Breast epithelium (tissue), 4 donors: Measurements from ENCODE around the gene ADIPOQ. TPM values are rescaled to one million over a fixed set of nuclear protein-coding genes. Genes with fewer than 3 reads are reported as not detected.

Experiments used
- DNase-seq, 2 donors: peaks; one replicate each; pipeline ENCODE4 v3.0.0-alpha.2; 2019; ENCODE audit warnings: low spot score in 2 of 2
- H3K27ac ChIP-seq, 2 donors: fragments of 200-600 bp; sonication (generic) in 1 of 2; one replicate each; pipeline ENCODE4 v1.5.1; 2016 to 2019; ENCODE audit warnings: mild to moderate bottlenecking in 1 of 2
- H3K27me3 ChIP-seq, 2 donors: fragments of 200-600 bp; sonication (generic) in 1 of 2; one replicate each; pipeline versions ENCODE4 v1.5.1 to v1.6.0; 2017 to 2019; ENCODE audit warnings: control low read depth in 1 of 2, mild to moderate bottlenecking in 1 of 2
- H3K36me3 ChIP-seq: fragments of 200-600 bp; one replicate; pipeline ENCODE4 v1.5.1; 2019
- H3K4me1 ChIP-seq, 2 donors: fragments of 200-600 bp; sonication (generic); one replicate each; pipeline ENCODE4 v1.5.1; 2016 to 2019; ENCODE audit warnings: control low read depth in 1 of 2
- H3K4me3 ChIP-seq, 3 donors: fragments of 200-600 bp; sonication (generic); 1 replicate in 2 of 3; 2 replicates in 1 of 3; pipeline ENCODE4 v1.5.1; 2016 to 2019; ENCODE audit warnings: mild to moderate bottlenecking in 3 of 3, moderate library complexity in 2 of 3
- H3K9me3 ChIP-seq, 2 donors: fragments of 200-600 bp; sonication (generic) in 1 of 2; one replicate each; pipeline ENCODE4 v1.5.1; 2016 to 2019; ENCODE audit warnings: control low read depth in 1 of 2
- POLR2A ChIP-seq: fragments of 450-650 bp; IDR thresholded peaks from one replicate; pipeline ENCODE4 v1.6.1; 2016; ENCODE audit warnings: antibody characterized with exemption, mild to moderate bottlenecking, moderate library complexity
- POLR2AphosphoS5 ChIP-seq, 3 donors: sonication (generic); formaldehyde crosslinking; IDR thresholded peaks; one replicate each; pipeline ENCODE4 v1.6.1; 2017; ENCODE audit warnings: antibody characterized with exemption in 3 of 3
- intact Hi-C: fragments of 100-400 bp; cut with DNase I; formaldehyde crosslinking; loops from one replicate; pipeline ENCODE4 v1.15.1; 2023; ENCODE audit warnings: low total_unique reads
- total RNA-seq, 3 donors: library from RNA; depleted of rRNA; stranded (reverse); fragments of >200 nt; gene quantifications; one replicate each; pipeline ENCODE4 v1.1.0, GENCODE V29; 2016
- TF ChIP-seq, protein P1 (sequence below), 3 donors: fragments of 450-650 bp; IDR thresholded peaks; one replicate each; pipeline ENCODE4 v1.5.1; 2016 to 2017; ENCODE audit warnings: antibody characterized with exemption in 3 of 3, mild to moderate bottlenecking in 3 of 3, moderate library complexity in 3 of 3

The ADIPOQ gene
- total RNA-seq, 3 donors from 2014 or later = 137 to 2,151 (median 208) TPM

DNA sequence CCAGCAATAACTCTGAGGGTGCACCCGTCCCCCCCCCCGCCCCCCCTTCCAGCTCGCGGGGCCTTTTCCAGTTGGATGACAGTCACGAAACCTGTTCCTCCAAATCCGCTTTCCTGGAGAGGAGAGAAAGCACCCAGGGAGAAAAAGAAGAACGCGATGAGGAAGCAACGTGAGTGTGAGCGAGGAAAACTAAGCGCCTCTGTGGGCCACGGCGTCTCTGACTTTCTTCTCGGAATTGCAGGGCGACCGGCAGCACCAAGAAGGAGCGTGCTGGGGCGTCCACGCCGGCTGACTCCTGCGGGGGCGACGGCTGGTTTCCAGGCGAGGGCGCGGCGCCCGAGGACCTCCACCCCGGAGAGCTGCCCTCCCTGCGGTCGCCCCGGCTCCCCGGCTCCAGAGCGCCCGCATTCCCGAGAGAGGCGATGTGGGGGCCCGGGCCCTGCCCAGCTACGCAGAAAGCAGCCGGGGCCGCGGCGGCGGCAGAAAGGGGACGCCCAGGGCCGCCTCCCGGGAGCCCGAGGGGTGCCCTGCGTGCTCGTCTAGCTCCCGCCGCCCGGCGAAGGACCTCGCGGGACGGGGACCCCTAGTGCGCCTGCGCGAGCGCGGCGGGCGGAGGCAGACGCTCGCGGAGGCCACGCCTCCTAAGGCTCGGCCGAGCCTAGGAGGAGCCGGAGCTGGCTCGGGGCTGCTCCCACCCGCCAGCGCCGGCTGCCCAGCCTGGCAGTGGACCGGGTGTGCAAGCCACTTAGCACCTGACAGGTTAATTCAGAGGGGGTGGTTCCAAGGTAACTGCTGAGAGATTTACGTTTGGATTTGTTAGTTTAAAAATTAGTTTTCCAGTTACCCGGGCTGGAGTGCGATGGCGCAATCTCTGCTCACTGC lies 15.3 kb upstream of the ADIPOQ start:
- Histone ChIP-seq H3K27me3 (peaks cover 0 to 67% of the 10 kb centered on the region in 2 donors), H3K4me3 (peak overlapping the region; percentile 55 to 80 (median 66)), H3K27ac (no peak overlapping the region), H3K9me3 (no peaks in the 10 kb centered on the region), H3K36me3 (no peaks in the 10 kb centered on the region), H3K4me1 (no peaks in the 10 kb centered on the region)
- intact Hi-C loops = no loop called here
- peak; percentile 54 to 55 for DNase-seq
- TF ChIP-seq, protein P1, sequence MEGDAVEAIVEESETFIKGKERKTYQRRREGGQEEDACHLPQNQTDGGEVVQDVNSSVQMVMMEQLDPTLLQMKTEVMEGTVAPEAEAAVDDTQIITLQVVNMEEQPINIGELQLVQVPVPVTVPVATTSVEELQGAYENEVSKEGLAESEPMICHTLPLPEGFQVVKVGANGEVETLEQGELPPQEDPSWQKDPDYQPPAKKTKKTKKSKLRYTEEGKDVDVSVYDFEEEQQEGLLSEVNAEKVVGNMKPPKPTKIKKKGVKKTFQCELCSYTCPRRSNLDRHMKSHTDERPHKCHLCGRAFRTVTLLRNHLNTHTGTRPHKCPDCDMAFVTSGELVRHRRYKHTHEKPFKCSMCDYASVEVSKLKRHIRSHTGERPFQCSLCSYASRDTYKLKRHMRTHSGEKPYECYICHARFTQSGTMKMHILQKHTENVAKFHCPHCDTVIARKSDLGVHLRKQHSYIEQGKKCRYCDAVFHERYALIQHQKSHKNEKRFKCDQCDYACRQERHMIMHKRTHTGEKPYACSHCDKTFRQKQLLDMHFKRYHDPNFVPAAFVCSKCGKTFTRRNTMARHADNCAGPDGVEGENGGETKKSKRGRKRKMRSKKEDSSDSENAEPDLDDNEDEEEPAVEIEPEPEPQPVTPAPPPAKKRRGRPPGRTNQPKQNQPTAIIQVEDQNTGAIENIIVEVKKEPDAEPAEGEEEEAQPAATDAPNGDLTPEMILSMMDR (IDR thresholded peaks at IDR 0.05) = no peak
- TF ChIP-seq POLR2A (no peak), POLR2AphosphoS5 (IDR thresholded peaks at IDR 0.05) (no peak)

- H3K27ac ChIP-seq = no peak overlapping the region
- H3K4me3 ChIP-seq = no peak overlapping the region
- no peak for TF ChIP-seq POLR2A
- TF ChIP-seq, protein P1 (IDR thresholded peaks at IDR 0.05) = no peak
- TF ChIP-seq POLR2AphosphoS5 (IDR thresholded peaks at IDR 0.05) = no peak
- H3K27me3 ChIP-seq = peaks cover 0 to 68% of the 10 kb centered on the region in 2 donors
- DNase-seq = no peak
- no peaks in the 10 kb centered on the region for H3K36me3 ChIP-seq
- H3K4me1 ChIP-seq = no peaks in the 10 kb centered on the region
- intact Hi-C loops = no loop called here
- no peaks in the 10 kb centered on the region for H3K9me3 ChIP-seq
Observed at GRCh38 chr3:186828340-186828739, 14.2 kb upstream of the ADIPOQ start.

DNA sequence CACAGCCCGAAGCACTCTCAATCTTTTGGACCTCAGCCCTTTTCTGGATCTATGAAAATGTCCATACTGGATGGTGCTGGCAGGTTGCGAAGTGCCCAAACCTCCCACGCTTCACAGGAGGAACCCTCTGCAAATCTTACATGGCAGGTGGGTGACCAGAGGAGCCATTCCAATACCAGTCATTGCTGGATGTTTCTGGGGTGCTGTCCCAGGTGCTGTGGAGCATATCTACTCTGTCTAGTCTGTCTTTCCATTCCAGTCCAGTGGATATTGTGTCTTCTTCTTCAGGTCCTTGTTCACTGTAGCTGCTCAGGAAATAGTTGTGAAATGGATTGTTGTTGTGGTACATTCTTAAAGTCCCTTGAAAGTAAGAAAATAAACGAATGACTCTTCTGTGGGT lies 10.7 kb upstream of the ADIPOQ start:
- H3K27ac ChIP-seq = no peak overlapping the region
- peaks cover 0 to 44% of the 10 kb centered on the region in 2 donors for H3K27me3 ChIP-seq
- H3K4me1 ChIP-seq = no peaks in the 10 kb centered on the region
- DNase-seq = no peak
- no peaks in the 10 kb centered on the region for H3K9me3 ChIP-seq
- TF ChIP-seq POLR2AphosphoS5 (IDR thresholded peaks at IDR 0.05) (no peak), POLR2A (no peak)
- TF ChIP-seq, protein P1 (IDR thresholded peaks at IDR 0.05) = no peak
- H3K4me3 ChIP-seq = no peak overlapping the region
- no peaks in the 10 kb centered on the region for H3K36me3 ChIP-seq
- intact Hi-C loops = no loop called here

- no peaks in the 10 kb centered on the region for H3K36me3 ChIP-seq
- TF ChIP-seq POLR2A (no peak), POLR2AphosphoS5 (IDR thresholded peaks at IDR 0.05) (no peak)
- TF ChIP-seq, protein P1 (IDR thresholded peaks at IDR 0.05) = no peak
- intact Hi-C loops = no loop called here
- H3K9me3 ChIP-seq = no peaks in the 10 kb centered on the region
- H3K4me1 ChIP-seq = no peaks in the 10 kb centered on the region
- no peak overlapping the region for H3K27ac ChIP-seq
- DNase-seq = no peak
- H3K27me3 ChIP-seq = peaks cover 0 to 44% of the 10 kb centered on the region in 2 donors
- no peak overlapping the region for H3K4me3 ChIP-seq
Observed at GRCh38 chr3:186832276-186832675, 10.2 kb upstream of the ADIPOQ start.

DNA sequence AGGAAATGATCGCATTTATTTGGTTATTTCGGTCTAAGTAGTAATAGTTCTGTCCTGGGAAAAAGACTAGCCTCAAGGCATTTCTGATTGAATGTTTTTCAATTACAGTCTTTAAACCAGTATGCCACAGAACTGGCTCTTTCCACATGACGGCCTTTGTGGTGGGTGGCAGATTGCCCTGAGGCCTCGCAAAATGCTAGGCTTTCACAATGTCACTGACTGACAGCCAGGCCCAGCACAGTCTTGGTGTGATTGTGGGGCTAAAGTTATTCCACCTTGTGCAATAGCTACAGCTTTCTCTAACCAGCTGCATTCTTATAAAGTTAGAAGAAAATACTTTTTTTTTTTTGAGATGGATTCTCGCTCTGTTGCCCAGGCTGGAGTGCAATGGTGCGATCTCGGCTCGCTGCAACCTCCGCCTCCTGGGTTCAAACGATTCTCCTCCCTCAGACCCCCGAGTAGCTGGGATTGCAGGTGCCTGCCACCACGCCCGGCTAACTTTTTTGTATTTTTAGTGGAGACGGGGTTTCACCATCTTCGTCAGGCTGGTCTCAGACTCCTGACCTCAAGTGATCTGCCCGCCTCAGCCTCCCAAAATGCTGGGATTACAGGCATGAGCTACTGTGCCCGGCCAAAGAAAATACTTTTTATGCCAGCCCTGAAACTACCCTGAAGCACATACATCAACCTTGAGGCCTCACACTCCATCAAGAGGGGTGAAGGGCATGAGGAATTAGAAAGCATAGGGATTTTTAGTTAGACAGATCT lies 2.5 kb upstream of the ADIPOQ start:
- DNase-seq = no peak
- H3K27me3 ChIP-seq = no peaks in the 10 kb centered on the region
- intact Hi-C loops = no loop called here
- H3K4me1 ChIP-seq = no peaks in the 10 kb centered on the region
- H3K4me3 ChIP-seq = no peak overlapping the region
- TF ChIP-seq POLR2AphosphoS5 (IDR thresholded peaks at IDR 0.05) (no peak), POLR2A (no peak)
- TF ChIP-seq, protein P1 (IDR thresholded peaks at IDR 0.05) = no peak
- H3K9me3 ChIP-seq = no peaks in the 10 kb centered on the region
- no peak overlapping the region for H3K27ac ChIP-seq
- H3K36me3 ChIP-seq = no peaks in the 10 kb centered on the region
